NCI-H69 (cell line): ENCODE results near the gene DENND1C.

Source experiments
- DNase-seq: peaks from one replicate; lab custom pipeline; 2025; lab: John Stamatoyannopoulos, UW

The DENND1C gene

GRCh38 chr19:6481541-6482342 lies at the start of gene DENND1C:
Gene DENND1C, minus strand, starts transcription at chr19:6481787. Its CDS starts 92 bp downstream, at chr19:6481695.
- no peak for DNase-seq

- DNase-seq: peak; percentile 13
These were observed 49.0 kb upstream of the DENND1C start, which contains the start of gene TNFSF9 for GRCh38 chr19:6530386-6531162. Gene TNFSF9, plus strand, starts transcription at chr19:6531026. Its CDS starts 11 bp downstream, at chr19:6531037.

GRCh38 chr19:6529937-6530385 lies 48.4 kb upstream of the DENND1C start:
- no peak for DNase-seq

- DNase-seq: no peak
These were observed 47.8 kb upstream of the DENND1C start for GRCh38 chr19:6529351-6529750.

- no peak for DNase-seq
These were observed 47.0 kb upstream of the DENND1C start for GRCh38 chr19:6528544-6529121.

- no peak for DNase-seq
These were observed 46.4 kb upstream of the DENND1C start for GRCh38 chr19:6527893-6528543.

GRCh38 chr19:6524311-6524710 lies 42.7 kb upstream of the DENND1C start:
- no peak for DNase-seq

- no peak for DNase-seq
These were observed 41.1 kb upstream of the DENND1C start for GRCh38 chr19:6522712-6523111.

- DNase-seq: no peak
These were observed 40.4 kb upstream of the DENND1C start for GRCh38 chr19:6521718-6522646.

- no peak for DNase-seq
These were observed 37.7 kb upstream of the DENND1C start for GRCh38 chr19:6519289-6519688.

- no peak for DNase-seq
These were observed 36.7 kb upstream of the DENND1C start for GRCh38 chr19:6518145-6518911.

GRCh38 chr19:6516659-6517291 lies 35.2 kb upstream of the DENND1C start:
- peak; percentile 72 for DNase-seq

- no peak for DNase-seq
These were observed 34.6 kb upstream of the DENND1C start for GRCh38 chr19:6516018-6516658.

GRCh38 chr19:6514926-6515544 lies 33.4 kb upstream of the DENND1C start:
- no peak for DNase-seq

- no peak for DNase-seq
These were observed 32.5 kb upstream of the DENND1C start for GRCh38 chr19:6514089-6514488.

GRCh38 chr19:6510618-6511017 lies 29.0 kb upstream of the DENND1C start:
- no peak for DNase-seq

- DNase-seq: no peak
These were observed 27.8 kb upstream of the DENND1C start for GRCh38 chr19:6509118-6509971.
